Endothelial cell of umbilical vein (primary cell): ENCODE data around the gene MAPK11. TPM values are rescaled to one million over a fixed set of nuclear protein-coding genes. Genes with fewer than 3 reads are reported as not detected.

Source experiments
- BruUV-seq: library from RNA; stranded (reverse); fragments of 400-500 nt; replicated peaks from 2 replicates; lab custom pipeline; 2021; lab: Mats Ljungman, UMichigan
- CTCF ChIA-PET: fragments of 300-600, 350-600 bp; sonication (Branson Sonifier 250); formaldehyde crosslinking; loops from one replicate; lab custom pipeline; 2021; ENCODE audit warnings: antibody characterized with exemption, inconsistent platforms; lab: Charles Lee
- POLR2A ChIA-PET: fragments of 300-600, 350-600 bp; sonication (Branson Sonifier 250); formaldehyde crosslinking; loops from one replicate; lab custom pipeline; 2021; ENCODE audit warnings: antibody characterized with exemption, inconsistent platforms; lab: Charles Lee
- DNase-seq: peaks from one replicate; pipeline ENCODE4 v3.0.0-alpha.2; 2011; ENCODE audit warnings: low read depth, low spot score
- FAIRE-seq: peaks from 2 replicates; lab custom pipeline; 2011; peaks lifted over from hg19 to GRCh38; lab: Jason Lieb, UNC
- H2AFZ ChIP-seq: 2 replicates; pipeline ENCODE4 v1.6.0; 2012; ENCODE audit warnings: low read depth, low read length, control low read depth, inconsistent platforms
- H3K27ac ChIP-seq: 2 replicates; pipeline ENCODE4 v1.5.1; 2011; ENCODE audit warnings: low read depth, mild to moderate bottlenecking, control low read depth, low read length, moderate library complexity; ENCODE audit not compliant: insufficient read depth
- H3K27me3 ChIP-seq, 2 experiments: 2 replicates each; pipeline versions ENCODE4 v1.6.0 to v1.6.1; 2011; ENCODE audit warnings: low read length in 2 of 2, mixed read lengths in 1 of 2; ENCODE audit not compliant: control insufficient read depth in 2 of 2, insufficient read depth in 2 of 2
- H3K36me3 ChIP-seq, 2 experiments: 2 replicates in 1 of 2; 3 replicates in 1 of 2; pipeline ENCODE4 v1.5.1; 2011; ENCODE audit warnings: low read length in 2 of 2, mild to moderate bottlenecking in 1 of 2, moderate library complexity in 1 of 2; ENCODE audit not compliant: control insufficient read depth in 2 of 2, insufficient read depth in 2 of 2; ENCODE audit errors: extremely low read depth in 1 of 2
- H3K4me1 ChIP-seq: 3 replicates; pipeline ENCODE4 v1.5.1; 2011; ENCODE audit warnings: mild to moderate bottlenecking, low read length; ENCODE audit not compliant: control insufficient read depth, insufficient read depth; ENCODE audit errors: extremely low read depth
- H3K4me2 ChIP-seq: 2 replicates; pipeline ENCODE4 v1.6.1; 2011; ENCODE audit warnings: low read length, control low read depth, mixed read lengths; ENCODE audit not compliant: insufficient read depth
- H3K4me3 ChIP-seq, 3 experiments: fragments of 200-600 bp in 1 of 3; sonication (generic), shearing (Covaris generic) in 1 of 3; replicated peaks in 1 of 3; 2 replicates each; pipeline ENCODE4 v1.5.1; 2011 to 2016; ENCODE audit warnings: control low read depth in 3 of 3, low read length in 3 of 3, mild to moderate bottlenecking in 2 of 3, inconsistent platforms in 1 of 3, low read depth in 1 of 3, moderate library complexity in 1 of 3; ENCODE audit not compliant: insufficient read depth in 1 of 3
- H3K79me2 ChIP-seq: 2 replicates; pipeline ENCODE4 v1.6.0; 2012; ENCODE audit warnings: low read length, inconsistent platforms; ENCODE audit not compliant: control insufficient read depth, insufficient read depth
- H3K9ac ChIP-seq: replicated peaks from 2 replicates; pipeline ENCODE3; 2011; ENCODE audit warnings: low read length, control low read depth; ENCODE audit not compliant: insufficient read depth; ENCODE audit errors: extremely low read depth
- H3K9me1 ChIP-seq: replicated peaks from 3 replicates; pipeline ENCODE4 v1.6.0; 2011; ENCODE audit warnings: mild to moderate bottlenecking, low read length; ENCODE audit not compliant: control insufficient read depth, insufficient read depth; ENCODE audit errors: extremely low read depth
- H3K9me3 ChIP-seq: replicated peaks from 2 replicates; pipeline ENCODE4 v1.5.1; 2012; ENCODE audit warnings: low read length, inconsistent platforms; ENCODE audit not compliant: control insufficient read depth, insufficient read depth
- H4K20me1 ChIP-seq: replicated peaks from 2 replicates; pipeline ENCODE3; 2011; ENCODE audit warnings: mild to moderate bottlenecking, low read length; ENCODE audit not compliant: control insufficient read depth, insufficient read depth; ENCODE audit errors: extremely low read depth
- EZH2 ChIP-seq: IDR thresholded peaks from 2 replicates; pipeline ENCODE4 v1.6.1; 2012; ENCODE audit warnings: borderline replicate concordance, low read depth, mild to moderate bottlenecking, moderate library complexity, low read length, inconsistent platforms; ENCODE audit not compliant: severe bottlenecking
- FOS ChIP-seq: IDR thresholded peaks from 2 replicates; pipeline ENCODE4 v1.6.1; 2011; ENCODE audit warnings: mild to moderate bottlenecking, low read length, moderate library complexity, borderline replicate concordance; ENCODE audit not compliant: insufficient read depth
- GATA2 ChIP-seq: IDR thresholded peaks from 2 replicates; pipeline ENCODE4 v1.7.0; 2011; ENCODE audit warnings: low read depth, mild to moderate bottlenecking, moderate library complexity, mixed read lengths, low read length; ENCODE audit not compliant: insufficient read length, insufficient read depth
- JUN ChIP-seq: IDR thresholded peaks from 2 replicates; pipeline ENCODE4 v1.6.1; 2011; ENCODE audit warnings: borderline replicate concordance, low read depth; ENCODE audit not compliant: insufficient read length, insufficient read depth
- MAX ChIP-seq: IDR thresholded peaks from 2 replicates; pipeline ENCODE4 v1.6.1; 2011; ENCODE audit not compliant: insufficient read depth, insufficient read length
- MYC ChIP-seq: IDR thresholded peaks from one replicate; pipeline ENCODE4 v1.6.1; 2011; ENCODE audit warnings: mild to moderate bottlenecking, low read depth, low read length
- POLR2A ChIP-seq: IDR thresholded peaks from 2 replicates; pipeline ENCODE4 v1.6.1; 2012; ENCODE audit warnings: low read depth, mild to moderate bottlenecking, control low read depth, low read length
- POLR2AphosphoS5 ChIP-seq: IDR thresholded peaks from 2 replicates; pipeline ENCODE4 v1.6.1; 2012; ENCODE audit warnings: low read depth, mild to moderate bottlenecking, control low read depth, low read length, moderate library complexity; ENCODE audit not compliant: insufficient read depth
- dilution Hi-C: fragments of 300-500 bp; cut with MboI; formaldehyde crosslinking; loops from one replicate; pipeline ENCODE4 v1.15.0; 2019; ENCODE audit warnings: low sequenced_read_pairs; ENCODE audit not compliant: extremely low pct_ligation_motif_present
- intact Hi-C: fragments of 100-400 bp; cut with micrococcal nuclease; formaldehyde crosslinking; loops from one replicate; pipeline ENCODE4 v1.10.0; 2022
- polyA plus RNA-seq, 4 experiments: library from polyadenylated mRNA; depleted of rRNA in 3 of 4; stranded (reverse) in 3 of 4; unstranded in 1 of 4; fragments of >200 nt; gene quantifications; 2 replicates each; pipeline versions ENCODE4 v1.2.1 to v1.2.3, GENCODE V29; 2011 to 2012; ENCODE audit warnings: missing spikeins in 1 of 4
- total RNA-seq: library from RNA; stranded (reverse); gene quantifications from 2 replicates; pipeline ENCODE4 v1.2.3, GENCODE V29; 2021
- TF ChIP-seq, protein P1 (sequence below), 2 donors: IDR thresholded peaks; 1 replicate in 1 of 2; 2 replicates in 1 of 2; pipeline ENCODE4 v1.5.1; 2011; ENCODE audit warnings: low read length in 2 of 2, mild to moderate bottlenecking in 2 of 2, moderate library complexity in 2 of 2, control low read depth in 1 of 2, inconsistent platforms in 1 of 2, low read depth in 1 of 2; ENCODE audit not compliant: insufficient read depth in 1 of 2; ENCODE audit errors: extremely low read depth in 1 of 2

Gene MAPK11
- total and polyA plus RNA-seq, 2 donors (not counting 3 experiments of a cell fraction or from before 2014, with no cell fraction given): 22.8 to 26.3 TPM

DNA sequence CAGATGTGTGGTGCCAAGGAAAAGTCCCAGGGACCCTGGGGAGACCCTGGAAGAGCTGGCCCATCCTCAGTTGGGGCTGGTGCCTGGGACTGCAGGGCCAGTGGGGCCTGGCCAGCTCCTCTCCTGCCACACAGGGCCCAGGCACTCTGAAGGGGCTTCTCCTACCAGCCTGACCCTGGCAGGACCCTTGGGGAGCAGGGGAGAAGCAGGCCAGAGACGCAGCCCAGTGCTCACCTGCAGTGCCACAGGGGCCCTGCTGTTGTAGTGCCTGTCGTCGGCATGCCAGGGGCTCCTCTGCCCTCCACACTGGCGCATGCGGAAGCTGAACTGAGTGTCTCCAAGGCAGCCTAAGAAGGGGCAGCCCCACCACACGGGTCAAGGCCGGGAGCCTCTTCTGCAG, 47.5 kb upstream of the MAPK11 start:
- DNase-seq (no peak), FAIRE-seq (no peak)
- Histone ChIP-seq H3K4me2 (no peak overlapping the region), H3K9me1 (no peaks in the 10 kb centered on the region), H2AFZ (no peak overlapping the region), H3K4me3 (no peak overlapping the region), H4K20me1 (no peaks in the 10 kb centered on the region), H3K79me2 (no peaks in the 10 kb centered on the region), H3K27me3 (no peaks in the 10 kb centered on the region), H3K9me3 (no peaks in the 10 kb centered on the region), H3K36me3 (no peaks in the 10 kb centered on the region), H3K27ac (no peak overlapping the region), H3K4me1 (peaks cover 9% of the 10 kb centered on the region), H3K9ac (no peak overlapping the region)
- CTCF ChIA-PET: no interaction called here
- dilution Hi-C loops (no loop called here), intact Hi-C loops (no loop called here)
- POLR2A ChIA-PET: no interaction called here
- no TSS peak for BruUV-seq
- TF ChIP-seq EZH2 (no peak), MYC (no peak), FOS (no peak), GATA2 (no peak), MAX (no peak), POLR2A (no peak), POLR2AphosphoS5 (no peak), JUN (no peak)
- TF ChIP-seq, protein P1, sequence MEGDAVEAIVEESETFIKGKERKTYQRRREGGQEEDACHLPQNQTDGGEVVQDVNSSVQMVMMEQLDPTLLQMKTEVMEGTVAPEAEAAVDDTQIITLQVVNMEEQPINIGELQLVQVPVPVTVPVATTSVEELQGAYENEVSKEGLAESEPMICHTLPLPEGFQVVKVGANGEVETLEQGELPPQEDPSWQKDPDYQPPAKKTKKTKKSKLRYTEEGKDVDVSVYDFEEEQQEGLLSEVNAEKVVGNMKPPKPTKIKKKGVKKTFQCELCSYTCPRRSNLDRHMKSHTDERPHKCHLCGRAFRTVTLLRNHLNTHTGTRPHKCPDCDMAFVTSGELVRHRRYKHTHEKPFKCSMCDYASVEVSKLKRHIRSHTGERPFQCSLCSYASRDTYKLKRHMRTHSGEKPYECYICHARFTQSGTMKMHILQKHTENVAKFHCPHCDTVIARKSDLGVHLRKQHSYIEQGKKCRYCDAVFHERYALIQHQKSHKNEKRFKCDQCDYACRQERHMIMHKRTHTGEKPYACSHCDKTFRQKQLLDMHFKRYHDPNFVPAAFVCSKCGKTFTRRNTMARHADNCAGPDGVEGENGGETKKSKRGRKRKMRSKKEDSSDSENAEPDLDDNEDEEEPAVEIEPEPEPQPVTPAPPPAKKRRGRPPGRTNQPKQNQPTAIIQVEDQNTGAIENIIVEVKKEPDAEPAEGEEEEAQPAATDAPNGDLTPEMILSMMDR (IDR thresholded peaks at IDR 0.05; ENCODE audit: extremely low read depth in 1 of 2, insufficient read depth in 1 of 2, low read depth in 1 of 2, low read length in 2 of 2): no peak
